CD4-positive, alpha-beta T cell treated with Interleukin-1 beta for 1 hour (primary cell): ENCODE data around the gene MYLK3.
A peak's percentile ranks its signal among the peaks of the same experiment; 100 is the strongest.
"Not testable (repeated sequence)": the region's sequence is repeated elsewhere in the genome, so short reads cannot be mapped to it uniquely, and the experiment has no call there.

ENCODE experiments used
- DNase-seq, 2 donors: peaks; one replicate each; pipeline ENCODE4 v3.0.0-alpha.2; 2020 to 2022

Gene MYLK3

DNA sequence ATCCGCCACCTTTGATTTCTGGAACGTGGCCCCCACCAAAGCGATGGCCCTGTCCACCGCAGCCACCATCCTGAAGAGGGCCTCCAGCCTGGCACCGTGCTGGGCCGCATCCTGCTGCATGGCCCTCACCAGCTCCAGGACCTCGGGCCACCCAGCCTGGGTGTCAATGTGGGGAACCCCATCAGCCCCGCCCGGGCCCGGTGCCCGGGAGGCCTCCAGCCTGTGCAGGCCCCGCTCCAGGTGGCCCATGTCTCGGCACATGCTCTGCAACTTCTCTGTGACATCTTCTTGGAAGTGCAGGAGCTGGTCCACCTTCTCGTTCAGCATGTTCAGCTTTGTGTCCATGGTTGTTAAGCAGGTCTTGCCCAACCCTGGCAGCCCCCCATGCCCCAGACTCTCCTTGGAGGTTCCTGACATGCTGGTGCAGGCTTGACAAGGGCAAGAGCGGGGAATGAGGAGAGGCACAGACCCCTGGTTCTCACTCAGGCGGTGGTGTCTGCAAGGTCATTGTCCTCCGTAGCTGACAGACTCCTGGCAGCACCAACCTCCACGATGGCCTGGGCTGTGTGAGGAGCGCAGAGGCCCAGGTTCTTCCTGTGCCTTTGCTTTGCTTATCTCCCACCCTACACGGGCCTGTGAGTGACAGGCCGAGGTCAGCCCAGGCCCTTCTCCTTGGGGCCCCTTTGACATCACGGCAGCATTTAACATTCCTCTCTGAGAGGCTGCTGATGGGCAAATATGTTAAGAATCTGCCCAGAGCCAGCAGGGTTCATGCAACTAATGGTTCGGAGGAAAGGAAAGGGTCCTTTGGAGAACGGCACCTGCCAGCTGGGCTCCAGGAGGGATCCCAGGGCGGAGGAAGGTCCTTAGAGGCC lies at the start of gene MYLK3:
Gene MYLK3 (minus strand): TSS at position 568 of the 875 bp plus-strand sequence. CDS start 151 bp downstream, at position 417.
- no peak for DNase-seq

DNA sequence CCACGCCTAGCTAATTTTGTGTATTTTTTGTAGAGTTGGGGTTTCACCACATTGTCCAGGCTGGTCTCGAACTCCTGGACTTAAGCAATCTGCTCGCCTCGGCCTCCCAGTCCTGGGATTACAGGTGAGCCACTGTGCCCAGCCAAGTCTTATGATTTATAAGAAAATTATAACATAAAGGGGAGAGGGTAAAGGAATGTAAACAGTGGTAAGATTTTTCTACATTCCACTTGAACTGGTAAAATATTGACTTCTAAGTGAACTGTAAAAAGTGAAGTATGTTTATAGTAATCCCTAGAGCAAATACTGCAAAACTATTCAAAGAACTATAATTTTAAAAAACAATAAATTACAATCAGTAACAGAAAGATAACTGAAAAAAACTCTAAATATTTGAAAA lies 49.4 kb upstream of the MYLK3 start:
- no peak for DNase-seq

DNA sequence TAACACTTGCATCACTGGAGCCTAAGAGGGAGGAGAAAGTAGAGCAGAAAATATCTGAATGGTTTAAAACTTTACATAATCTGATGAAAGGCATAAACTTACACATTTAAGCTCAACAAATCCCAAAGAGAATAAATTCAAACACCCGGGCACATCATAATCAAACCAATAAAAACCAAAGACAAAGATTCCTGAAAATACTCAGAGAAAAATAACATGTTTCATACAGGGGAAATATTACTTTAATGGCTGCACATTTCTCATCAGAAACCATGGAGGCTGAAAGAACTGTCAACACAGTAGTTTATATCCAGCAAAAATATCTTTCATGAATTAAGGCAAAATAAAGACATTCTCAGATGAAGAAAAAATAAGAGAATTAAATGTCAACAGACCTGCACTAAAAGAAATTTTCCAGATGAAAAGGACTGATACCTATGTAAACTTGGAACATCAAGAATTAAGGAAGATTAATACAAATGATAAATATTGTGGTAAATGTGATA lies 48.7 kb upstream of the MYLK3 start:
- no peak for DNase-seq

DNA sequence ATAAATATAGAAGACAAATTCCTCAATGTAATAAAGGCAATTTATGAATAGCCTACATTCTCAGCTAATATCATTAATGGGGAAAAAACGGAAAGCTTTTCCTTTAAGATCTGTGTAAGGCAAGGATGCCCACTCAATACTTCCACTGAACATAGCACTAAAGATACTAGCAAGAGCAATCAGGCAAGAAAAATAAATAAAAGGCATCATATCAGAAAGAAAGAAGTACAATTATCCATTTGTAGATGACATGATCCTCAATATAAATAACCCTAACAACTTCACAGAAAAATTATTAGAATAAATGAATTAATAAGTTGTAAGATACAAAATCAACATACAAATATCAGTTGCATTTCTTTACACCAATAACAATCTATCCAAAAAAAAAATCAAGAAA lies 45.7 kb upstream of the MYLK3 start:
- DNase-seq: no peak

DNA sequence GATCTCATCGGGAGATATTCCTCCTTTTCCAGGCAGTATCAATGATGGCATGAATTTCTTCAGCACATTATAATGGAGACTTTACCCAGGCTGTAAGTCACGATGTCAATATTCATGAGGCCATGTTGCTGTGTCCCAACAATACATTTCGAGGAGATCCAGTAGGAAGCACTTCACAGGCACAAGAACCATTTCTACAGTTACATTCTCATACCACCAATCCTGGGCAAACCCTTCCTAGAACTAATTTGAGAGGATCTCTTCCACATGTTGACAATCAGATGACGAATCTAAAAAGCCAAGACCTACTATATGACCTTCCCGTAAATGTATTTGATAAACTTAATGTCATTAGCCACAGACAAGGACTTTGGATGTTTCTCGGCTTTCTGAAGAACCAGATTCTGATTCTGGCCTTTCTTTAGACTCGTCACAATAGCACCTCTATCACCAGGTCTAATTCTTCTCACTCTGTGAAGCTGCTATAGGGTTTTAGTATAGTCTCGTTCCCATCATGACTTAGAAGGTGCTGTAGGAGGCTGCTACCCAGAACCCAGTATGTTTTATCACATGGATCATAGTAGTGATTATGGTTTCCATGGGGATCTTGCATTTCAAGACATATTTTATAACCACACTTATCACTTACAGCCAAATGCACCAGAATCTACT lies 42.6 kb upstream of the MYLK3 start:
- no peak for DNase-seq

DNA sequence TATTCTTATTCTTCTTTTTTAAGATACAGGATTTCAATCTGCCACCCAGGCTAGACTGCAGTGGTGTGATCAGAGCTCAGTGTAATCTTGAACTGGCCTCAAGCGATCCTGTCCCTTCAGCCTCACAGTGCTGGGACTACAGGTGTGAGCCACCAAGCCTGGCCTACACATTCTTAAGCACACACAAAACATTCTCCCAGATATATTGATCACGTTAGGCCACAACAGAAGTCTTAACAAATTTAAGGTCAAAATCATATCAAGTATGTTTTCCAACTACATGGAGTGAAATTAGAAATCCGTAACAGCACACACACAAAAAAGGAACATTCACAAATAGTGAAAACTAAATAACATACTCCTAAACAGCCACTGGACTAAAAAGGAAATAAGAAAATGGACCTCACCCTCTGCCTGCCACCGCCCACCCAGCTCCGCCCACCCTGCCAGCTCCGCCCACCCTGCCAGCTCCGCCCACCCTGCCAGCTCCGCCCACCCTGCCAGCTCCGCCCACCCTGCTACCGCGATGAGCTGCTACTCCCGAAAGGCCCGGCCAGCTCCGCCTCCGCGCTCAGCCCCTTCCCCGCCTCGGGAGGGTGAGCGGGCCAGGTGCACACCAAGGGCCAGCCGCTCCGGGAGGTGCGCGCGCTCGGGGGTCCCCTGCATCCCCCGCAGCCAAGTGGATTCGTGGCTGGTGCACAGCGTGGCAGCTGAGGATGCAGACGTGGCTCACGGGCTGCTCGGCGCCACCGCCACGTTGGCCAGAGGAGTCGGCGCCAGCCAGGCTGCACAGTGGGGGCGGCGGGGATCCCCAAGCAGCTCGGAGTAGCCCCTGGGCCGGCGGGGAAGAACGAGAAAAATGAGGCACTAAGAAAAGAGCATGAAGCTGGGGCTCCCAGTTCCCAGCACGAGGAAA lies 41.6 kb upstream of the MYLK3 start:
- peak; percentile 85 to 89 for DNase-seq

DNA sequence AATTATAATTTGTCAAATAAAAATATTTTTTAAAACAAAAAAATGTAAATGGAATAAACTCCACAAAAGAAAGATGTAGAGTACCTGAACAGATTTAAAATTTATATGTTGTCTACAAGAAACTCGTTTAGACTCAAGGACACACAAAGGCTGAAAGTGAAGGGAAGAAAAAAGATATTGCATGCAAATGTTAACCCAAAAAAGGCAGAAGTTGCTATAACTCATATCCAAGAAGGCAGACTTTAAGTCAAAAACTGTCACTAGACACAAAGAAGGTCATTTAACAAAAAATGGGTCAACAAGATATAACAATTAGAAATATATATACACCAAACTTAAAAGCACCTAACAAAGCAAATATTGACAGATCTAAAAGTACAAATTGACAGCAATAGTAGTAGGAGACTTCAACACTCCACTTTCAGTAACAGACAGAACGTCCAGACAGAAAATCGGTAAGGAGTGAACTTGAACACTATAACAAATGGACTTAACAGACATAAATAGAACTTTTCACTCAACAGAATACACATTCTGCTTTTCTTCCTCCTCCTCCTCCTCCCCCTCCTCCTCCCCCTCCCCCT lies 40.8 kb upstream of the MYLK3 start:
- DNase-seq: no peak

DNA sequence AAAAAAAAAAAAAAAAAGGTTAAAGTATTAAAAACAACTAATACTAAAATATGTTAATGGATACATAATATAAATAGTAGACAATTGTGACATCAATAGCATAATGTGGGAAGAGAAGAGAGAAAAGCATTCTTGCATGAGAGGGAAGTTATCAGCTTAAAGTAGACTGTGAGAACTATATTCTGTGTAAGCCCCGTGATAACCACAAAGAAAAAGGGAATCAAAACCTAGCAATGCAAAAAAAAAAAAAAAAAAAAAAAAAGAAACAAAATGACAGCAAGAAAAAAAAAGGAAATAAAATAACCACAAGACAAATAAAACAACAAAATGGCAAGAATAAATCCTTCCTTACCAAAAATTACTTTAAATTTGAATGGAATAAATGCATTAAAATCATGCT lies 39.8 kb upstream of the MYLK3 start:
- DNase-seq: no peak

DNA sequence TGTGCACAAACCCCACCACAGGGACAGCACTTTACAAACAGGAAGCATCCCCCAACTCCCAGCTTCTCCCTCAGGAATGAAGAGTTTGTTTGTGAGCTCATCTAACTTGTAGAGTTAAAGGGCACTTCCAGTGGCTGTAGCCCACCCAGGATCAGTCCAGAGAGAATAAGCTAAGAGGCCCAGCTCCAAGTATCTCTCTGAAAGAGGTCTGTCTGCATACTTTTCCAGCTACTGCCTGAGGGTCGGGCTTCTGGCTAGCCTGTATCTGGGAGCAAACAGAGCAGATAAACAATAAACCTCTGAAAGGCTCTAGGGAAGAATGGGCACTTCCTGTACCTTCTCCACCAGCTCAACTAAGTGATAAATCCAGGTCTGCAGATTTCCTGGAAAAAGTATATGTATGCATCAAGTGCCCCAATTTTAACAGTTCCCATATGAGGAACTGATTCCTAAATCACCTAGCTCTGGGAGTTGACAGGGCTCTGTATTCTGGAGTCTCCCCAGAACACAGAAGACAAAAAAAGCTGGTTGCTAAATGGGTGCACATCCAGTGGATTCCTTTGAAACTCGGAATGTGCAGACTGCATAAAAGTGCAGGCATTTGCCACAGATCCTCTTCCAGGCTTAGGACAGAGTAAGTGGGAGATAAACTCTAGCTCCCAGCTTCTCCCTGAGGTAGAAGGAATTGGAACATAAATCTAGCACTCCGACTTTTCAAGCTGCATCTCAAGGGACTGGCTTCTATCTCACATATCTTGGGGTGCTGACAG lies 37.1 kb upstream of the MYLK3 start:
- no peak for DNase-seq

DNA sequence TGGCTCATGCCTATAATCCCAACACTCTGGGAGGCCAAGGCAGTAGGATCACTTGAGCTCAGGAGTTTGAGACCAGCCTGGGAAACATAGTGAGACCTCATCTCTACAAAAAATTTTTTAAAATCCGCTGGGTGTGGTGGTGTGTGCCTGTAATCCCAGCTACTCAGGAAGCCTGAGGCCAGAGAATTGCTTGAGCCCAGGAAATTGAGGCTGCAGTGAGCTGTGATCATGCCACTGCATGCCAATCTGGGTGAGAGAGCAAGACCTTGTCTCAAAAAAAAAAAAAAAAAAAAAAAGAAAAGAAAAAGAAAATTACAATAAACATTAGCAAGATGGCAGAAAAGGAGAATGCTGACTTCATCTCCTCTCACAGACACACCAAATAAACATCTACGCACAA lies 36.4 kb upstream of the MYLK3 start:
- DNase-seq: not testable (repeated sequence)

DNA sequence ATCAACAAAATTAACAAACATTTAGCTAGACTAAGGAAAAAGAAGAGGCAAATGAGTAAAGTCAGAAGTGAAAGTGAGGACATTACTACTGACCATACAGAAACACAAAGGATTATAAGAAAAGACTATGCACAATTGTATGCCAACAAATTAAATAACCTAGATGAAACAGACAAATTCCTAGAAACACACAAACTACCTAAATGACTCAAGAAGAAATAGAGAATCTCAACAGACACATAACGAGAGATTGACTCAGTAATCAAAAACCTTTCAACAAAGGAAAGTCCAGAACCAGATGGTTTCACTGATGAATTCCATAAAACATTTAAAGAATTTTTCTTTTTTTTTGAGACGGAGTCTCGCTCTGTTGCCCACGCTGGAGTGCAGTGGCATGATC lies 35.7 kb upstream of the MYLK3 start:
- no peak for DNase-seq

DNA sequence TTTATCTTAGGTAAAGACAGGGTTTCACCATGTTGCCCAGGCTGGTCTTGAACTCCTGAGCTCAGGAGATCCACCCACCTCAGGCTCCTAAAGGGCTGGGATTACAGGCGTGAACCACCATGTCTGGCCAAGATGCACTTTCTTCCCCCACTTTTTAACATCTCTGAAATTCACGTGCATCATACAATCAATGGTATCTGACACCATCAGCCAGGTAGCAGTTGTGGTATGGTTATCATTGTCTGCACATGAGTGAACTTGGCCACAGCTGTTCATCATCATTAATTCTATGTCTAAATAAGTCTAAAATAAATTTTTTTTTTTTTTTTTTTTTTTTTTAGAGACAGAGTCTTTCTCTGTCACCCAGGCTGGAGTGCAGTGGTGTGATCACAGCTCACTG lies 34.2 kb upstream of the MYLK3 start:
- no peak for DNase-seq

DNA sequence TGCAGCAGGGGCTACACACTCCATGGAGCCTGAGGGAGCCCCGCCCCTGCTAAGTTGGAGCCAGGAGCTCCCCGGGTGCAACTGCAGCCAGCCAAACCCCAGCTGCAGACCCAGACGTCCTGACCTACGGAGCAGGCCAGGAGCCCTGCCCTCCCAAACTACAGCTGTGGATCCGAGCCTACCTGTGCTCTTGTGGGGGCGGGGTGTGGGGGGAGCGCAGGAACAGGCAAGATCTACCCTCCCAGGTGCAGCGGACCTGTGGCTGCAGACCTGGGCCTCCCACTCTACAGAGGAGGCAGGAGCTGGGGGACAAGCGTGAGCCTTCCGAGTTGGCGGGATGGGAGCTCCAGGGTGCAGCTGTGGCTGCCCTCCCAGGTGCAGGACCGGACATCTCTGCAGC lies 29.7 kb upstream of the MYLK3 start:
- no peak for DNase-seq

DNA sequence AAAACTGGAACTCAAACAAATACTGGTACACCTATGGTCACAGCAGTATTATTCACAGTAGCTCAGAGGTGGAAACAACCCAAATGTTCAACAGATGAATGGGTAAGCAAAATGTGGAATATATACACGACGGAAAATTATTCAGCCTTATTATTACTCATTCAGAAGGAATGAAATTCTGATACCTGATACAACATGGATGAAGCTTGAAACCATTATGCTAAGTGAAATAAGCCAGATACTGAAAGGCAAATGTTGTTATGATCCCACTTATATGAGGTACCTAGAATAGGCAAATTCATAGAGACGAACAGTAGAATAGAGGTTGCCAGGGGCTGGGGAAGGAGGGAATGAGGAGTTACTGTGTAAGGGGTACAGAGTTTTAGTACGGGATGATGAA lies 27.1 kb upstream of the MYLK3 start:
- DNase-seq: no peak

DNA sequence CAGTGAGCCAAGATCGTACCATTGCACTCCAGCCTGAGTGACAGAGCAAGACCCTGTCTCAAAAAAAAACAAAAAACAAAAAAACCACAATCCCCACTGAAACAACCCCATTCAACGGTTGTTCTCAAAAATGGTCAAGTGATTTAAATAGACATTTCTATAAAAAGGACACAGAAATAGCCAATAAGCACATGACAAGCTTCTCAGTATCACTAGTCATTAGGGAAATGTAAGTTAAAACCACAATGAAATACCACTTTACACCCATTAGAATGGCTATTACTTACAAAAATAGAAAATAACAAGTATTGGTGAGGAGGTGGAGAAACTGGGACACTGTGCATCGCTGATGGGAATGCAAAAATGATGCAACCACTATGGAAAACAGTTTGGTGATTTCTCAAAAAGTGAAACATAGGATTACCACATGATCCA lies 26.6 kb upstream of the MYLK3 start:
- DNase-seq: no peak

DNA sequence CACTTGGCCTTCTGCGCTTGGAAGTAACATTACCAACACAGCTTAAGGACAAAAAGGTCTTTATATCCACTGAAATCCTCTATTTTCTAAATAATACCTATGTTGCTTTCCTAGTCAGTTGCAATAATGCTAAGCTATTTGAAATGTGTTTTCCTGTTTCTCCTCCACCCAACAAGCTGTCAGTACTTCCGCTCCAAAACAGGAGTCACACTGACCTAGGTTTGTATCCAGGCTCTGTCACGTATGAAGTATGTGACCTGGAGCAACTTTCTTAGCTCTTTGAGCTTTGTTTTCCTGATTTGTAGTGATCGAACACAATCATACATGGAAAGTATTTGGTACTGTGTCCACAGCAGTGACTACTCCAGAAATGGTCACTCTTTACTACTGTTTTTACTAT lies 24.3 kb upstream of the MYLK3 start:
- DNase-seq: no peak

DNA sequence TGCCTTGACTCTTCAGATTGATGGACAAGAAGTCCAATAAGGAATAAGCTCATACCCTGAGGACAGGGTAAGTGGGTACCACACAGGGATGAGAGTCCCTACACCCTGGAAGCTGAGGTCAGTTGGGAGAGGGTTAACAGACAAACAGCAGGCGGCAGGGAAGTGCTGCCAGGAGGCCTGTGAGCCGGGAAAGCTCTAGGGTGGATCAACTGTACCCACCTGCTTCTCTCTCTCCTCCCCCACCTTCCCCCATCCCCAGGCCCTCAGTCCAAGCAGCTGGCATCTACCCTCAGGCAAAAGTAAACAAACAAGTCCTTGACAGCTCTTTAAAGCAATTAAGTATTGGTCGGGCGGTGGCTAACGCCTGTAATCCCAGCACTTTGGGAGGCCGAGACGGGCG lies 20.7 kb upstream of the MYLK3 start:
- DNase-seq: no peak

DNA sequence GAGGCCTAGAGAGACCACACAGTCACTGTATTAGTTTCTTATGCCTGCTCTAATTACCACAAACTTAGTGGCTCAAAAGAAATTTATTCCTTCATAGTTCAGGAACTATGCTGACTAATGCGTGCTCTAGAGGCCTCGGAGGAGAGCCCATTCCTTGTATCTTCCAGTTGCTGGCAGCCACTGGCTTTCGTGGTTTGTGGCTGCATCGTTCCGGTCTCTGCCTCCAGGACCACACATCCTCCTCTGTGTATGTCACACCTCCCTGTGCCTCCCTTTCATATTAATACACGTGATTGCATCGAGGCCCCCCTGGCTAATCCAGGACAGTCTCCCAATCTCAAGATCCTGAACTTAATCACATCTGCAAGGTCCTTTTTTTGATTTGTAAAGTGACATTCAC lies 16.9 kb upstream of the MYLK3 start:
- DNase-seq: no peak

DNA sequence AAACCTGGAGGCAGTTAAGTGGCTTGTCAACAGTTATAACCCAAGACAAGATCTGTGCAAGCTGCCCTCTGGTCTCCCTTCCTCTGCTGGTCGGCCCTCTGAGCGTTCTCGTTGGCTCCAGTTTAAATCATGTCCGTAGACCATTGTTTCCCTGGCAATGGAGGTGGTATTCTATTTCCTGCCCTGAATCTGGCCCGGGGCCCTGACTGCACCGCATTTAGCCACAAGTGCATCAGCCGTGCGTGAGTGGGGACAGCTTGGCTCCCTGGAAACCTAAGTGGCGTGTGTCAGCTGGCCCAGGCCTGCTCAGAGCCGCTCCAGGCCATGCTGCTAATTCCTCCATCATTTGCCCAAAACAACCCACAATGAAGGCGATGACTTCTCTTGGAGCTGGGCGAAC lies 15.0 kb upstream of the MYLK3 start:
- DNase-seq: no peak

DNA sequence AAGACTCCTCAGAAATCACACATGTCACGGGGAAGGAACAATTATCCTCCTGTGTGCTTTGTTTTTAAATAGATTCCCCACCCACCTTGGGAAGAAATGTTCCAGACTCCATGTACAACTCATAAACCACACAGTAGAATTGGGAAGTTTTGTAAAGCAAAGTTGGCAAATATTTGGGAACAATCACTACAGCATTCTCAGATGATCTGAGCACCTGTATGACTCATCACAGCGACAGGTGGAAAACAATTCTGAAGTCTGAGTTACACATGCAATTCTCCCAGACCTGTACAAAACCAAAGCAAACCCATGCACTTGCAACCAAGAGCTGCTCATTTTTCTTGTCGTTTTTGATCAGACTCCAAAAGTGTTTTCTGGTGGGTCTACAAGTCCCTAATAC lies 14.4 kb upstream of the MYLK3 start:
- DNase-seq: no peak

DNA sequence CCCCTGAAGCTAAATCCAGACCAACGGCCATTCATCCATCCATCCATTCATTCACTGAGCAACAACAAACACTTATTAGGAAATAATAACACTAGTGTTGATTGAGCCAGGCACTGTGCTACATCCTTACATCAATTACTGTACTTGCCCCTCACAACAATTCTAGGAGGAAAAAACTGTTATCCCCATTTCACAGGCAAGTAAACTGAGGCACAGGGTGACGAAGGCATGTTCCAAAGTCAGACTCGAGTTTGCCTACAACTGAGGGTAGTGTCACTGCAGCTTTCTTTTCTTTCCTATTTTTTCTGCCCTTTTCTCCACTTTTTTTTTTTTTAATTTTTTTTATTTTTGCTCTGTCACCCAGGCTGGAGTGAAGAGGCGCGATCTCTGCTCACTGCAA lies 11.2 kb upstream of the MYLK3 start:
- DNase-seq: no peak
